SH-SY5Y (cell line): Measurements from ENCODE around the gene MRPS15.

Experiments used
- GATA2 ChIP-seq: IDR thresholded peaks from 2 replicates; pipeline ENCODE4 v1.6.1; 2011; ENCODE audit warnings: mild to moderate bottlenecking, low read depth, low read length
- GATA3 ChIP-seq: IDR thresholded peaks from 2 replicates; pipeline ENCODE4 v1.6.1; 2011; ENCODE audit warnings: low read depth, mild to moderate bottlenecking, low read length, moderate library complexity

Gene MRPS15

GRCh38 chr1:36453600-36454388 is 10.4 kb downstream of the MRPS15 start:
- TF ChIP-seq GATA3, result no peak
- TF ChIP-seq GATA2, result no peak

- TF ChIP-seq GATA3 (no peak), GATA2 (no peak)
These were observed 11.1 kb downstream of the MRPS15 start for GRCh38 chr1:36453051-36453450.

- TF ChIP-seq GATA3 (no peak), GATA2 (no peak)
These were observed 13.3 kb downstream of the MRPS15 start for GRCh38 chr1:36450919-36451305.

- no peak for TF ChIP-seq GATA3
- no peak for TF ChIP-seq GATA2
These were observed 13.8 kb downstream of the MRPS15 start, which contains the start of gene OSCP1 for GRCh38 chr1:36450270-36450918. OSCP1 (minus strand) TSS chr1:36450451; CDS start chr1:36450369, 82 bp downstream.

GRCh38 chr1:36448530-36449056 is 15.6 kb downstream of the MRPS15 start:
- TF ChIP-seq GATA2 (peak; percentile 75), GATA3 (no peak)

- no peak for TF ChIP-seq GATA3
- no peak for TF ChIP-seq GATA2
These were observed 16.7 kb downstream of the MRPS15 start for GRCh38 chr1:36447450-36447849.

- TF ChIP-seq GATA3, result no peak
- TF ChIP-seq GATA2, result no peak
These were observed 17.4 kb downstream of the MRPS15 start for GRCh38 chr1:36446746-36447145.

GRCh38 chr1:36446271-36446670 is 17.9 kb downstream of the MRPS15 start:
- TF ChIP-seq GATA3, result no peak
- TF ChIP-seq GATA2, result no peak

GRCh38 chr1:36443297-36443696 is 20.9 kb downstream of the MRPS15 start:
- TF ChIP-seq GATA2 (no peak), GATA3 (no peak)

- TF ChIP-seq GATA3 (no peak), GATA2 (no peak)
These were observed 21.8 kb downstream of the MRPS15 start for GRCh38 chr1:36442337-36442736.

- TF ChIP-seq GATA2 (no peak), GATA3 (no peak)
These were observed 23.5 kb downstream of the MRPS15 start for GRCh38 chr1:36440646-36441045.

GRCh38 chr1:36440044-36440443 is 24.1 kb downstream of the MRPS15 start:
- TF ChIP-seq GATA2, result no peak
- TF ChIP-seq GATA3, result no peak

GRCh38 chr1:36438715-36439114 is 25.5 kb downstream of the MRPS15 start:
- no peak for TF ChIP-seq GATA3
- TF ChIP-seq GATA2, result no peak

- TF ChIP-seq GATA3 (no peak), GATA2 (no peak)
These were observed 27.4 kb downstream of the MRPS15 start for GRCh38 chr1:36436821-36437220.

- no peak for TF ChIP-seq GATA3
These were observed 31.1 kb downstream of the MRPS15 start for GRCh38 chr1:36433102-36433501.
